Left lung (tissue), 10 donors: Measurements from ENCODE around the gene GPR148. TPM values are rescaled to one million over a fixed set of nuclear protein-coding genes. Genes with fewer than 3 reads are reported as not detected.

Source experiments
- ATAC-seq: fragments of 200-7000 bp; cut with Tn5 transposase; one replicate; pipeline ENCODE4 v1.9.1; 2020; ENCODE audit warnings: moderate library complexity
- DNase-seq, 4 donors: peaks; one replicate each; pipeline ENCODE4 v3.0.0-alpha.2; 2013 to 2020
- H3K27ac ChIP-seq, 2 donors: fragments of 200-600 bp; sonication (generic) in 1 of 2; one replicate each; pipeline versions ENCODE4 v1.5.0 to v1.8.0; 2020 to 2021
- H3K27me3 ChIP-seq, 2 donors: fragments of 200-600 bp; sonication (generic) in 1 of 2; one replicate each; pipeline versions ENCODE4 v1.5.0 to v1.8.0; 2020 to 2021
- H3K36me3 ChIP-seq, 2 donors: fragments of 200-600 bp; sonication (generic) in 1 of 2; one replicate each; pipeline versions ENCODE4 v1.5.0 to v1.8.0; 2020 to 2021
- H3K4me1 ChIP-seq, 2 donors: fragments of 200-600 bp; one replicate each; pipeline ENCODE4 v1.8.0; 2021
- H3K4me3 ChIP-seq, 2 donors: fragments of 200-600 bp; sonication (generic) in 1 of 2; one replicate each; pipeline versions ENCODE4 v1.5.0 to v1.8.0; 2020 to 2021; ENCODE audit warnings: mild to moderate bottlenecking in 1 of 2
- H3K9me3 ChIP-seq, 2 donors: fragments of 200-600 bp; sonication (generic) in 1 of 2; one replicate each; pipeline versions ENCODE4 v1.5.0 to v1.8.0; 2020 to 2021
- intact Hi-C, 2 donors: fragments of 100-400 bp; cut with DNase I; formaldehyde crosslinking; loops; one replicate each; pipeline versions ENCODE4 v1.11.2 to v1.14.2; 2022
- polyA plus RNA-seq, 6 donors: library from polyadenylated mRNA; unstranded; fragments of 120-200 nt; gene quantifications; one replicate each; pipeline ENCODE4 v1.2.1, GENCODE V29; 2013; ENCODE audit not compliant: insufficient read length in 6 of 6
- total RNA-seq, 2 donors: library from RNA; stranded (reverse); fragmentation: NEBNext Ultra II Directional; extraction: Animal tissue kit (Norgen Biotek cat#: 25700); gene quantifications; one replicate each; pipeline ENCODE4 v1.2.1, GENCODE V29; 2021
- TF ChIP-seq, protein P1 (sequence below), 2 donors: fragments of 200-600 bp; sonication (generic) in 1 of 2; IDR thresholded peaks; one replicate each; pipeline versions ENCODE4 v1.5.0 to v1.8.0; 2021; ENCODE audit warnings: antibody characterized with exemption in 2 of 2
- donor health status: DM: no; HTN: yes; CAD: no.
- donor health status: DM: no; HTN: no; CAD: no.

The GPR148 gene
- total and polyA plus RNA-seq, 8 donors = not detected

DNA sequence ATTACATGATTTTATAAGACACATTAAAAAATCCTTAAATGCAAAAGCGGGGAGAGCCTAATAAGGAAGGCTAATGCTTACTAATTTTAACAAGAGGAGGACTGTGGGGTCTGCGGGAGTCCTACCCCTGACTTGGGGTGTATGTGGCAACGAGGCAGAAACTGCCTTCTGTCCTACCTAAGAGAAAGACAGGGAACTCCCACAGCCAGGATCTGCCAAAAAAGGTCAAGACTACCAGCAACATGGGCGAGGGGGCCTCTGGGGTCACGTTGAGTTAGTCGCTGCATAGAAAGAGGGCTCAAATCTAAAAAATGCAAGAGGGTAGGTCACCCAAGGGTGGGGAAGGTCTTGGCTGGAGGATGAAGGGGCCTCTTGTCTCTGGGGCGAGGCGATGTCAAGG, 25.9 kb downstream of the GPR148 start:
- ATAC-seq (no peak), DNase-seq (no peak)
- TF ChIP-seq, protein P1, sequence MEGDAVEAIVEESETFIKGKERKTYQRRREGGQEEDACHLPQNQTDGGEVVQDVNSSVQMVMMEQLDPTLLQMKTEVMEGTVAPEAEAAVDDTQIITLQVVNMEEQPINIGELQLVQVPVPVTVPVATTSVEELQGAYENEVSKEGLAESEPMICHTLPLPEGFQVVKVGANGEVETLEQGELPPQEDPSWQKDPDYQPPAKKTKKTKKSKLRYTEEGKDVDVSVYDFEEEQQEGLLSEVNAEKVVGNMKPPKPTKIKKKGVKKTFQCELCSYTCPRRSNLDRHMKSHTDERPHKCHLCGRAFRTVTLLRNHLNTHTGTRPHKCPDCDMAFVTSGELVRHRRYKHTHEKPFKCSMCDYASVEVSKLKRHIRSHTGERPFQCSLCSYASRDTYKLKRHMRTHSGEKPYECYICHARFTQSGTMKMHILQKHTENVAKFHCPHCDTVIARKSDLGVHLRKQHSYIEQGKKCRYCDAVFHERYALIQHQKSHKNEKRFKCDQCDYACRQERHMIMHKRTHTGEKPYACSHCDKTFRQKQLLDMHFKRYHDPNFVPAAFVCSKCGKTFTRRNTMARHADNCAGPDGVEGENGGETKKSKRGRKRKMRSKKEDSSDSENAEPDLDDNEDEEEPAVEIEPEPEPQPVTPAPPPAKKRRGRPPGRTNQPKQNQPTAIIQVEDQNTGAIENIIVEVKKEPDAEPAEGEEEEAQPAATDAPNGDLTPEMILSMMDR (IDR thresholded peaks at IDR 0.05) = no peak
- H3K27me3 ChIP-seq = peaks cover 22 to 79% of the 10 kb centered on the region in 2 donors
- H3K9me3 ChIP-seq = no peaks in the 10 kb centered on the region
- no peak overlapping the region for H3K27ac ChIP-seq
- H3K4me1 ChIP-seq = no peaks in the 10 kb centered on the region
- H3K36me3 ChIP-seq = no peaks in the 10 kb centered on the region
- intact Hi-C loops = no loop called here
- no peak overlapping the region for H3K4me3 ChIP-seq

DNA sequence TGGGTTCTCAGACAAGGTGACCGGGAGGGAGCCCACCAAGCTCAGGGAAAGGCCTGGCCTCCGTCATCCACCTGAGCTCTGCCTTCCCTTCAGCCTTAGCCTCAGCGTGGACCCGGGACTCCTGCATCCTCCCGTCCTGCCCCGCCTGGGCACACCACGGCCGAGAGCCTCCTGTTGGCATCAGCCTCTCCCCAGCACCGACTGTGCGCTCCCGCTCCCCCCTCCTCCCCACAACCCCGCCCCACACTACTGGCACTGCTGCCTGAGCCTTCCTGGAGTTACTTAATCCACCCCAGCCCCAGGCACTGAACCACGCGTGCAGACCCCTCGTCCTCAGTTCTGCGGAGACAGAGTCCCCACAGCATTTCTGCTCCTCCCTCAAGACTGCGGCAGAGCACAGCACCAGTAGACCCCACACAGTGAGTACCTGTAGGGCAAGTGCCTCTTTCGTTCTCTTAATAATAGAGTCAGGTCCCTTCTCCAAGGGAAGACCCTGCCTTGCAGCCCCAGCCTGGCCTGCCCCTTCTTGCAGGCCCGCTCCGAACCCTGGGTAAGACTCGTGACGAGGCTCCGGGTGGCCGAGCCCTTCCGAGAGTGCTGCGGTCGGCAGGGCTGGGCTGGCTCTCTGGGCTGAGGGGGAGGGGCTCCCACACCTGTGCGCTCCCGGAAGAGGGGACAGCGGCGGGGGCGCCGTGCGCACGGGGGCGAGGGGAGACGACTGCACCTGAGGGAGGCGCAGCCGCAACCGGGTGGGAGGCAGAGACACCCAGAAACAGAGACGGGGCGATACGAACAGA, 26.6 kb downstream of the GPR148 start, which contains the start of gene AMER3:
Gene AMER3, plus strand, starts transcription at position 285 of the 797 bp plus-strand sequence. CDS start 6,533 bp downstream, outside the sequence.
- Histone ChIP-seq H3K9me3 (no peaks in the 10 kb centered on the region), H3K27ac (no peak within 1 kb of the TSS), H3K27me3 (peaks cover 22 to 86% of the 10 kb centered on the region in 2 donors), H3K4me3 (no peak within 1 kb of the TSS), H3K36me3 (no peaks in the 10 kb centered on the region), H3K4me1 (no peaks in the 10 kb centered on the region)
- ATAC-seq = no peak
- TF ChIP-seq, protein P1 (IDR thresholded peaks at IDR 0.05) = no peak
- peak in 1 of 4 donors; percentile 73 for DNase-seq
- intact Hi-C loops = no loop called here

DNA sequence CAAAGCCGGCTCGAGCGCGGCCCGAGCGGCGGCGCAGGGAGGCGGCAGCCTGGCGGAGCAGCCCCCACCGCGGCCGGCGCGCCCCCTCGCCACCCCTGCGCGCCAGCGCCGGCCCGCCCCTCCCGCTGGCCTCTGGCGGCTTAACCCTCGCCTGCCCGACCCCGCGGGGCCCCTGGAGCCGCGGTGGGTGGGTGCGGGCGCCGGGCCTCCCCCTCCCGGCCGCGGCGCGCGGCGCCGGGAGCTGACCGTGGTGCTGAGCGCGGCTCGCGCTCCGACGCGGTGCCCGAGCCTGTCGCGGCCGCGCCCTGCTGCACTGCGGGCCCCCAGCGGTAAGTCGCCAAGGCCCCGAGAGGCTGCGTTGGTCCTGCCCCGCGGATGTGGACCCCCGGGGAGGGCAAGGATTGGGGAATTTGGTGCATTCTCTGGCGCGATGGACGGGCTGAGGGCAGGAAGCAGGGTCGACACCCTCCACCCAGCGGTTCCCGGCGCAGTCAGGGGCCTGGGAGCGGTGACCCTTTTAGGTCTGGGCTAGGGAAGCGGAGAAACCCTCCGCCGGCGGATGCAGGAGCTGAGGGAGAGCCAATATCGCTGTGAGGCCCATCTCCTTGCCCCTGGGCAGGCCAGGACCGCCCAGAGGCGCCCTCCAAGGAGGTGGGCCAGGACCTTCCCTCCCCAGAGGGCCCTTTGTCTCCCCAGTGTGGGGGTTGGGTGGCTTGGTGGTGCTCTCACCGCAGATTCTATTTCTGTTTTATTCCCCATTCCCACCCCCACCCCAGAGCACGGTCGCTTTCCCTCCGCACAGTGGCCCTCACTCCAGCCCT, 27.4 kb downstream of the GPR148 start:
- no peaks in the 10 kb centered on the region for H3K4me1 ChIP-seq
- no peaks in the 10 kb centered on the region for H3K36me3 ChIP-seq
- DNase-seq = peak in 3 of 4 donors; percentile 46 to 78 (median 60)
- H3K27ac ChIP-seq = no peak overlapping the region
- no peak overlapping the region for H3K4me3 ChIP-seq
- intact Hi-C loops = no loop called here
- ATAC-seq = peak; percentile 87
- H3K27me3 ChIP-seq = peaks cover 22 to 89% of the 10 kb centered on the region in 2 donors
- no peaks in the 10 kb centered on the region for H3K9me3 ChIP-seq
- TF ChIP-seq, protein P1 (IDR thresholded peaks at IDR 0.05) = no peak

DNA sequence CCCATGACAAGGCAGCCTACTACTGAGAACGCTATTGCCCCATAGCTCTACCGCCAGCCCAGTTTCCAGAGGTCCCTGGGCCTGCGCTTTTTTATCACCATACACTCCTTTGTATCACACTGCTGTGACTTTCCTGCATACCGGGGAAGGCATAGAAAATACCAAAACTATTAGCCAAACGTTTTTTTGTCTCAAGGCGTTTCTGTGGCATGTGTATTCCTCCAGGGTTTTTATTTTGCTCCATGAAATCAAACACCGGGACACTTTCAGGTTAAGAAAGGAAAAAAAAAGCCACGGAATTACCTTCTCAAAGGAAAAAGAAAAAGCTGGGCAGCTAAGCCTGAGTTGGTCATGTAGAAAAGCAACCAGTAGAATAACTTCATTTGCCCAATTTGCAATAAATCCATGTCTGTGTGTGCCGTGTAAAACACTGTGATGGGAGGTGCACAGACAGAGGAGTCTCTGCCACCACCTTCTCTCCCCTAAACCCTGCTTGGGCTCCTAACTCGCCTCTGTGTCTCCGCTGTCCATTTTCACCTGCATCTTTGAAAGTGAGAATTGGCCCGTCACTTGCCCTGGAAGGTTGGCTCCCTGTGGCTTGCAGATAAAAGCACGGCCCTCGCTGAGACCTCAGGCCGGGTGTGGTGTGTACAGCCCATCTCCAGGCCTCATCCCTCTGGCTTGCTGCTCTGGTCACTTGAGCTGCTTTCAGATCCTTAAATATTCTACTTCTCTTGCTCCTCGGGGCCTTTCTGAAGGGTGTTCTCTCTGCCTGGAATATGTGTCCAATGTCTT, 28.2 kb downstream of the GPR148 start:
- DNase-seq = no peak
- H3K27ac ChIP-seq = no peak overlapping the region
- no peak for ATAC-seq
- H3K27me3 ChIP-seq = peaks cover 22 to 92% of the 10 kb centered on the region in 2 donors
- intact Hi-C loops = no loop called here
- H3K4me3 ChIP-seq = no peak overlapping the region
- TF ChIP-seq, protein P1 (IDR thresholded peaks at IDR 0.05) = no peak
- H3K36me3 ChIP-seq = no peaks in the 10 kb centered on the region
- H3K4me1 ChIP-seq = no peaks in the 10 kb centered on the region
- no peaks in the 10 kb centered on the region for H3K9me3 ChIP-seq
